Smooth muscle cell (in vitro differentiated cells): Measurements from ENCODE around the gene ZBTB20. TPM values are rescaled to one million over a fixed set of nuclear protein-coding genes. Genes with fewer than 3 reads are reported as not detected.

Experiments used
- DNase-seq: peaks from one replicate; lab custom pipeline; 2025; ENCODE audit not compliant: unreplicated experiment; lab: John Stamatoyannopoulos, UW
- H2AFZ ChIP-seq: fragments of 200-600 bp; sonication (generic); 2 replicates; pipeline ENCODE4 v1.6.0; 2016; ENCODE audit warnings: antibody characterized with exemption, low read depth, mild to moderate bottlenecking
- H3F3A ChIP-seq: fragments of 200-600 bp; sonication (generic); 2 replicates; pipeline ENCODE4 v1.6.0; 2017; ENCODE audit warnings: antibody characterized with exemption, low read depth
- H3K27ac ChIP-seq: fragments of 200-600 bp; sonication (generic); 2 replicates; pipeline ENCODE4 v1.5.1; 2016; ENCODE audit warnings: low read depth, mild to moderate bottlenecking
- H3K27me3 ChIP-seq: fragments of 200-600 bp; sonication (generic); 2 replicates; pipeline ENCODE4 v1.6.1; 2016; ENCODE audit warnings: low read depth, mild to moderate bottlenecking
- H3K36me3 ChIP-seq: fragments of 200-600 bp; sonication (generic); 2 replicates; pipeline ENCODE4 v1.5.1; 2016; ENCODE audit warnings: low read depth
- H3K4me1 ChIP-seq: fragments of 200-600 bp; sonication (generic); 2 replicates; pipeline ENCODE4 v1.5.1; 2016; ENCODE audit warnings: low read depth
- H3K4me2 ChIP-seq: fragments of 200-600 bp; sonication (generic); 2 replicates; pipeline ENCODE4 v1.6.0; 2016; ENCODE audit warnings: mild to moderate bottlenecking
- H3K4me3 ChIP-seq: fragments of 200-600 bp; sonication (generic); 2 replicates; pipeline ENCODE4 v1.5.1; 2016; ENCODE audit warnings: mild to moderate bottlenecking
- H3K79me2 ChIP-seq: fragments of 200-600 bp; sonication (generic); 2 replicates; pipeline ENCODE4 v1.6.0; 2016; ENCODE audit warnings: low read depth, mild to moderate bottlenecking
- H3K9ac ChIP-seq: fragments of 200-600 bp; sonication (generic); 2 replicates; pipeline ENCODE4 v1.6.0; 2016; ENCODE audit warnings: low read depth
- H3K9me3 ChIP-seq: fragments of 200-600 bp; sonication (generic); replicated peaks from 2 replicates; pipeline ENCODE4 v1.5.1; 2016; ENCODE audit warnings: low read depth
- H4K20me1 ChIP-seq: fragments of 200-600 bp; sonication (generic); 2 replicates; pipeline ENCODE4 v1.6.0; 2016; ENCODE audit warnings: low read depth
- WGBS: methylation state at CpG from one replicate; pipeline ENCODE4 v1.1.7; 2016; ENCODE audit warnings: low lambda C conversion rate; 5-methylcytosine and 5-hydroxymethylcytosine counted together
- polyA plus RNA-seq: library from polyadenylated mRNA; unstranded; fragments of >200 nt; fragmentation: Nextera tagmentation; extraction: Ambion mirVana; gene quantifications from 2 replicates; pipeline ENCODE4 v1.2.1, GENCODE V29; 2016
- total RNA-seq: library from RNA; depleted of rRNA; stranded (reverse); fragments of >200 nt; gene quantifications from 2 replicates; pipeline ENCODE4 v1.2.3, GENCODE V29; 2014
- TF ChIP-seq, protein P1 (sequence below): fragments of 200-600 bp; sonication (generic); IDR thresholded peaks from 2 replicates; pipeline ENCODE4 v1.5.1; 2017; ENCODE audit warnings: borderline replicate concordance, mild to moderate bottlenecking, antibody characterized with exemption; ENCODE audit not compliant: insufficient read depth, poor library complexity, severe bottlenecking

The ZBTB20 gene
- total and polyA plus RNA-seq, 2 experiments from 2014 or later = 4.9 to 6.8 TPM

- TF ChIP-seq, protein P1, sequence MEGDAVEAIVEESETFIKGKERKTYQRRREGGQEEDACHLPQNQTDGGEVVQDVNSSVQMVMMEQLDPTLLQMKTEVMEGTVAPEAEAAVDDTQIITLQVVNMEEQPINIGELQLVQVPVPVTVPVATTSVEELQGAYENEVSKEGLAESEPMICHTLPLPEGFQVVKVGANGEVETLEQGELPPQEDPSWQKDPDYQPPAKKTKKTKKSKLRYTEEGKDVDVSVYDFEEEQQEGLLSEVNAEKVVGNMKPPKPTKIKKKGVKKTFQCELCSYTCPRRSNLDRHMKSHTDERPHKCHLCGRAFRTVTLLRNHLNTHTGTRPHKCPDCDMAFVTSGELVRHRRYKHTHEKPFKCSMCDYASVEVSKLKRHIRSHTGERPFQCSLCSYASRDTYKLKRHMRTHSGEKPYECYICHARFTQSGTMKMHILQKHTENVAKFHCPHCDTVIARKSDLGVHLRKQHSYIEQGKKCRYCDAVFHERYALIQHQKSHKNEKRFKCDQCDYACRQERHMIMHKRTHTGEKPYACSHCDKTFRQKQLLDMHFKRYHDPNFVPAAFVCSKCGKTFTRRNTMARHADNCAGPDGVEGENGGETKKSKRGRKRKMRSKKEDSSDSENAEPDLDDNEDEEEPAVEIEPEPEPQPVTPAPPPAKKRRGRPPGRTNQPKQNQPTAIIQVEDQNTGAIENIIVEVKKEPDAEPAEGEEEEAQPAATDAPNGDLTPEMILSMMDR = no peak
Observed at GRCh38 chr3:114900908-114901307, 246.2 kb downstream of the ZBTB20 start.

GRCh38 chr3:114899186-114899931, 247.7 kb downstream of the ZBTB20 start:
- H3K27ac ChIP-seq = no peak overlapping the region
- H3K4me2 ChIP-seq = no peak overlapping the region
- no peaks in the 10 kb centered on the region for H3F3A ChIP-seq
- no peak overlapping the region for H3K9ac ChIP-seq
- H3K79me2 ChIP-seq = no peaks in the 10 kb centered on the region
- no peaks in the 10 kb centered on the region for H3K9me3 ChIP-seq
- TF ChIP-seq, protein P1 = no peak
- WGBS = 77% methylated on average over 4 of the region's 4 CpGs
- peaks cover 13% of the 10 kb centered on the region for H3K4me1 ChIP-seq
- no peaks in the 10 kb centered on the region for H4K20me1 ChIP-seq
- DNase-seq = no peak
- H2AFZ ChIP-seq = no peak overlapping the region
- no peaks in the 10 kb centered on the region for H3K36me3 ChIP-seq
- H3K4me3 ChIP-seq = no peak overlapping the region
- no peaks in the 10 kb centered on the region for H3K27me3 ChIP-seq

More at GRCh38 chr3:114900908-114901307, 246.2 kb downstream of the ZBTB20 start:
- peaks cover 13% of the 10 kb centered on the region for H3K4me1 ChIP-seq
- H3K9ac ChIP-seq = no peak overlapping the region
- H3K27ac ChIP-seq = no peak overlapping the region
- no peaks in the 10 kb centered on the region for H3K9me3 ChIP-seq
- 94% methylated on average over 8 of the region's 8 CpGs for WGBS
- no peaks in the 10 kb centered on the region for H3F3A ChIP-seq
- no peak for DNase-seq
- H2AFZ ChIP-seq = no peak overlapping the region
- no peaks in the 10 kb centered on the region for H4K20me1 ChIP-seq
- H3K36me3 ChIP-seq = no peaks in the 10 kb centered on the region
- peak overlapping the region; percentile 45 for H3K4me2 ChIP-seq
- no peaks in the 10 kb centered on the region for H3K79me2 ChIP-seq
- H3K27me3 ChIP-seq = no peaks in the 10 kb centered on the region
- peak overlapping the region; percentile 29 for H3K4me3 ChIP-seq

- Histone ChIP-seq H3K79me2 (no peaks in the 10 kb centered on the region), H3K9me3 (no peaks in the 10 kb centered on the region), H3K9ac (no peak overlapping the region), H3K27ac (no peak overlapping the region), H3K4me3 (no peak overlapping the region), H3K4me2 (no peak overlapping the region), H4K20me1 (no peaks in the 10 kb centered on the region), H2AFZ (no peak overlapping the region), H3K27me3 (no peaks in the 10 kb centered on the region), H3K4me1 (peaks cover 5% of the 10 kb centered on the region), H3K36me3 (no peaks in the 10 kb centered on the region), H3F3A (no peaks in the 10 kb centered on the region)
- TF ChIP-seq, protein P1 = no peak
- WGBS = 83% methylated on average over 1 of the region's 1 CpG
- DNase-seq = no peak
Observed at GRCh38 chr3:114896978-114897377, 250.1 kb downstream of the ZBTB20 start.

DNA sequence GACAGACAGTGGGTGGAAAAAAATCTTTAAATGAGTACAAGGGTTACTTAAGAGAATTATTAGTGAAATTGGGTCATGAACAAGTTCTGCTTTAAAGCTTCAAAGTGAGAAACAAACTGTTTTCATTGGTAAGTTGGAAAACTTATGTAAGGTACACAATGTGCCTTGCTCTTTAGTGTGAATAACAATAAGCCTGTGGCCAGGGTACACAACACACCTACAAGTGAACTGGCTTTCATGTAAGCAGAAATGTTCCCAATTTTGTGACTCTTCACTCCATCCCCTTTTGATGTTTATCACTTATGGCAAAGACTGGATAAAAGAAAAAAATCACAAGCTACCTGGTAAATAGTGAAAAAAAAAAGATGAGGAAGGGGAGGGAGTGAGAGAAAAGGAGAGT, 253.7 kb downstream of the ZBTB20 start:
- Histone ChIP-seq H3K4me3 (no peak overlapping the region), H3K27ac (no peak overlapping the region), H3K27me3 (no peaks in the 10 kb centered on the region), H4K20me1 (no peaks in the 10 kb centered on the region), H3F3A (no peaks in the 10 kb centered on the region), H3K79me2 (no peaks in the 10 kb centered on the region), H3K4me2 (no peak overlapping the region), H2AFZ (no peak overlapping the region), H3K9ac (no peak overlapping the region), H3K4me1 (no peaks in the 10 kb centered on the region), H3K9me3 (no peaks in the 10 kb centered on the region), H3K36me3 (no peaks in the 10 kb centered on the region)
- no peak for DNase-seq
- TF ChIP-seq, protein P1 = no peak
